H4 (cell line): ENCODE measurements around the gene SRRM5. TPM values are rescaled to one million over a fixed set of nuclear protein-coding genes. Genes with fewer than 3 reads are reported as not detected.
"Not testable (repeated sequence)": the region's sequence is repeated elsewhere in the genome, so short reads cannot be mapped to it uniquely, and the experiment has no call there.

Experiments
- DNase-seq: peaks from one replicate; pipeline ENCODE4 v3.0.0-alpha.2; 2015; ENCODE audit warnings: low spot score
- total RNA-seq: library from RNA; depleted of rRNA; stranded (reverse); fragments of >200 nt; shearing (Covaris generic); gene quantifications from 2 replicates; pipeline ENCODE4 v1.2.3, GENCODE V29; 2014

Gene SRRM5
- total RNA-seq, 1 experiment from 2014 or later, result not detected

- DNase-seq, result no peak
These were observed 4.4 kb downstream of the SRRM5 start for GRCh38 chr19:43616306-43616705.

- DNase-seq, result no peak
These were observed 5.1 kb downstream of the SRRM5 start for GRCh38 chr19:43616954-43617353.

DNA sequence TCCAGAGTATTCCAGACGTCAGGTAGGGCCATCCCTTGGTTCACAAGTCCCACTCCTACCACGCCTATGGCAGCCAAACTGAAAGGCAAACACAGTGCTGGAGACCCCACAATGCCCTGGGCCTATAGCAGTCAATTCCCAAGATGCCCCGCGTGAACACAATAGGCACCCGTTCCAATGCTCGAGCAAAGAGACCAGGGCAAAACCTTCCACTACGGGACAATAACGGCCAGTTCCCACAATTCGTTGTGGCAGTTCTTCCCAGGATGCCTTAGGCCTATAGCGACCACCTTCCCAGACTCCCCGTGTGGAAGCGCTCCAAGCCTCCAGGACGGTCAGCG is 7.0 kb downstream of the SRRM5 start:
- no peak for DNase-seq

- DNase-seq, result peak; percentile 84
These were observed 7.6 kb downstream of the SRRM5 start, which contains the start of gene ZNF428 for GRCh38 chr19:43619262-43620060. TSS of gene ZNF428 (minus strand) at chr19:43619629. CDS start at chr19:43614304, 5,325 bp downstream.

GRCh38 chr19:43620061-43621001 is 8.4 kb downstream of the SRRM5 start:
- no peak for DNase-seq

DNA sequence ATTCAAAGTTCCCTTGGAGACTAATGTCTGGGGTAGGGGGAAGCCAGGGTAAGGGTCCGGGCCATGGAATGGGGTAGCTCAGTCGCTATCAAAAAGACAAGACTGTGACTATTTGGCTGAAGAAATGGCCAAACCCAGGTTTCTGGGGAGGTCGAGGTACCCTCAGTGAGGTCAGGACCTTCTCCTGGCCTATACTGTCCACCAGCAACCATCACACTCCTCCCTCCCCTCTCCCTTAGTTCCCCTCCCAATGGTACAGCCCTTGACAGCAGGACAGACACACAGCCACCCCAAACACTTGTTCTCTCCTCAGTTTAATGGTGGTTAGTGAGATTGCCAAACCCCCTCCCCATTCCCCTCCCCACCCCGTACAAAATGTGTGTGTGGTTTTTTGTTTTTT is 10.2 kb downstream of the SRRM5 start:
- no peak for DNase-seq

- DNase-seq, result no peak
These were observed 11.1 kb downstream of the SRRM5 start for GRCh38 chr19:43622956-43623355.

DNA sequence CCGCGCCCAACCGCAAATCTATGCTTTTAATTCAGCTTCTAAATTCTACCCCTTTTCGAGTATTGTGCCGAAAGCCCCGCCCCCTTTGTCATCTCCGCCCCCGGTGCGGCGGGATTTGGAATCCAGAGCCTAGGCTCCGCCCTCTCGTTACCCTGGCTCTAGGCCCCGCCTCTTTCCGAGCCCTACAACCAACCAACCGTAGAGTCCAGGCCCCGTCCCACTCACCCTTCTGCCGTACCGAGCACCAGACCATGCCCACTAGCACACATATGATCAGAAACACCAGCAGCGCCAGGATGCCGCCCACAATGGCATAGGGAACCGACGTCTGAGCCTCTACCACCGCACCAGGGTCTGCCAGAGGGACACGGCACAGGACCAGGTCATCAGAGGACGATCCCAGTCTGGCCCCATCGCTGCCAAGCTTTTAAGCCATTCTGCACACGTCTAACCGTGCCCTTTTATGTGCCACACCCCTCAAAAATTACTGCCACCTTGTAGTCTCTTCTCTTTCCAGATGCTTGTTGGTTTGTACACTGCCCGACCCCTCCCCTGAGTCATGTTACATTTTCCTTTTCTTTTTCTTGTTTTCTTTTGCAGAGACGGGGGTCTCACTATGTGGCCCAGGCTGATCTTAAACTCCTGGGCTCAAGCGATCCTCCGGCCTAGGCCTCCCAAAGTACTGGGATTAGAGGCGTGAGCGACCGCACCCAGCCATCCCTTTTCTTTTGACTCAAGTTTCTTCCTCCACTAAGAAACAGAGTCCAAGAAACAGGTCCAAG is 12.2 kb downstream of the SRRM5 start:
- DNase-seq, result no peak

GRCh38 chr19:43624933-43625332 is 13.0 kb downstream of the SRRM5 start:
- no peak for DNase-seq

DNA sequence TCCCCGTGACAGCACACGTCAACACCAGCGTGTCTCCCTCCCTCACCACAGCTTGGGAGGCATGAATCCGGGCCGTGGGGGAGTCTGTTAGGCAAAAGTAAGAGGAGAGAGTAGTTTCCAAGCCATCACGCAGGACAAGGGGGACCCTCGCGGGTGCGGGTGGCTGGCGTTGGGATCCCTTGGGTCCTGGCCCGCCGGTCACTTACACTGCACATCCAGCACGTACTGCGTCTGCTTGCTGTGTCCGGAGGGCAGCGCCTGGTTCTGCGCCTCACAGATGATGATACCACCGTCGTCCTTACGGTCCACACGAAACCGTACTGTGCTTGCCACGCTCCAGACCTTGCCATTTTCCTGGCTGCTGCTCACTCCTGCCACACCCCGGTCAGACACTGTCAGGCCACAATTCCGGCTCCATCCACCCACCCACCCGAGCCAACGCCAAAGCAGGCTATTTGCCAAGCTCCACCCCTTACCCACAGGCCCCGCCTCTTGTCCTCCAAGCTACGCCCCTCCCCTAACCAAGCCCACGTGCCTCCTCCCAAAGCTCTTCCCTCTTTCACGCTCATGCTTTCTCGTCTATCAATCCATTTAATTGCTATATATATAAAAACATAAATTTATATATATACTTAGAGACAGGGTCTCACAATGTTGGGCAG is 14.2 kb downstream of the SRRM5 start:
- no peak for DNase-seq

DNA sequence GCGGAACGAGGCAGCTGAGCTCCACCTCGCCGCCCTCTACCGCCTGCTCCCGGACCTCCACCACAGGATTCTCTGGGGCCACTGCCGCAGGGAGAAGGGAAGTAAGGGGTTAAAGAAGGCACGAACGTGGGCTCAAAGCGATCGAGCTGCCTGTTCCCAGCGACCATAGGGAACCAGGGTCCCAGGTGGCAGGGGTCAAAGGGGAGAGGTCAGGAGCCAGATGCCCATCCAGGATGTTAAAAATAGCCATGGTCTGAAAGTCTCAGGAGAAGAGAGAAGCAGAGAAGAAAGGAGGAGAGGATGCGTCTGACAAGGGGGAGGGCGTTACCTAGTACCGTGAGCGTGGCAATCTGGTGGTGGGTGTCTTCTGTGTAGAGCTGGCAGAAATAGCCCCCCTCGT is 14.9 kb downstream of the SRRM5 start:
- DNase-seq, result no peak

DNA sequence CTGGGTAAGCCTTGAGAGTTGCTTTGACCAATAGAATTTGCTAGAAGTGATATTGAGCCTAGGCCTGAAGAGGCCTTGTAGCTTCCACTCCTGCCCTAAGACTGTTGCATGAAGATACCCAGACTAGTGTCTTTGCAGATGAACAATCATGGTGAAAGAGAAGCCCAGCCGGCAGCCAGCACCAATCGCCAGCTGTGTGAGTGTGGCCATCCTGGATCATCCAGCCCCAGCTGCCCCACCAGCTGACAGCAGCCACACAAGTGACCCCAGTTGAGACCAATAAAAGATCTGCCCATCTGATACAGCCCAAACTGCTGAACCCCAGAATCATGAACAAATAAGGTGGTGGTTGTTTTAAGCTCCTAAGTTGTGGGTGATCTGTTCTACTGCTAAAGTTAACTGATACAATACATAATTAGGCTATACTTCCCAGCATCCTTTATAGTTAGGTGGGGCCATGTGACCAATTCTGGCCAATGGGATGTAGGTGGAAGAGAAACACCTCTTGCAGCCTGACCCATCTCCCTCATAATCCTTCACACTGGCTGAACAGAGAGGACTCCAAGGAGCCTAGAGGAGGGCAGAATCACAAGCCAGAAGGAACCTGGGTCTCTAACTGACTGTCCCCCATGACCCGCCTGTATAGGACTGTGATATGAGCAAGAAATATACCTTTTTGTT is 16.9 kb downstream of the SRRM5 start:
- no peak for DNase-seq

DNA sequence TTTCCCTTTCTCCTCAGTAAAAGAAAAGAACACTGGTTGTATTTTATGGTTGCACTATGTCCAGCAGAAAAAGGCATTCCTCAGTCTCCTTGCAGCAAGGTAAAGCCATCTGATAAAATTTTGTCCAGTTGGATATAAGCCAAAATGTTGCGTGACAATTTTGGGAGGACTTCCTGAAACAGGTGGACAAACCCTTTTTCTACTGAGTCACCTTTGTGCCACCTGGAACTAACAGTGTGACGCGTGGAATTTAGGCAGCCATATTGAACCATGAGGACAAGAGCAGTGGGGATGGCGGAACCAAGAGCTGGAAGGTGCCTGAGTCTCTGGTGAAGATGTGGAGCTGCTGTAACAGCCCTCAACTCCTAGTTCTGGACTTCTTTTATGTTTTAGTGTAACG is 19.6 kb downstream of the SRRM5 start:
- no peak for DNase-seq

DNA sequence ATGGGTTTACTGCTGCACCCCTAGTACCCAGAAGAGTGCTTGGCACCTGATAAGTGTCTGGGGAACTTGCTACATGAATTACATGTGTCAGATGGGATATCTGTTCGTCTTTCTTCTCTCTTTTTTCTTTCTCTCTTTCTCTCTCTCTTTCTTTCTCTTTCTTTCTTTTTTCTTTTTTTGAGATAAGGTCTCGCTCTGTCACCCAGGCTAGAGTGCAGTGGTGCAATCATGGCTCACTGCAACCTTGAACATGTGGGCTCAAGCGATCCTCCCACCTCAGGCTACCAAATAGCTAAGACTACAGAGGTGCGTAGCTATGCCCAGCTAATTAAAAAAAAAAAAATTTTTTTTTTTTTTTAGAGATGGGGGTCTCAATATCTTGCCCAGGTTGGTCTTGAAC is 21.6 kb downstream of the SRRM5 start:
- DNase-seq, result no peak

DNA sequence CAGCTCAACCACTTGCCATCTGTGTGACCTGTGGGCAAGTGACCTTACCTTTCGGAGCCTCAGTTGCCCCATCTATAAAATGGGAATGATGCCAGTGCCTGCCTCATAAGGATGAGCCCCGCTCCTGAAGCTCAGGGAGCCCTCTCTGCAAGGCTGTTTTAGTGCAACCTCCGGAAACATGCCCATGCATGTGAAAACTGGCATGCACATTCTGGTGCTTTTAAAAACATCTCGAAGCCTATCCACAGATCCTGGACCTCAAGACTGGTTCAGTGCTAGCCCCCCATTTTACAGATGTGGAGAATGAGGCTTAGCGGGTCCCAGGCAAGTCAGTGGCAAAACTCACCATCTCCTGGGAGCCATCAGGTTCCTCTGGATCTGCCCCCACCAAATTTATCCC is 22.2 kb downstream of the SRRM5 start:
- DNase-seq, result no peak

DNA sequence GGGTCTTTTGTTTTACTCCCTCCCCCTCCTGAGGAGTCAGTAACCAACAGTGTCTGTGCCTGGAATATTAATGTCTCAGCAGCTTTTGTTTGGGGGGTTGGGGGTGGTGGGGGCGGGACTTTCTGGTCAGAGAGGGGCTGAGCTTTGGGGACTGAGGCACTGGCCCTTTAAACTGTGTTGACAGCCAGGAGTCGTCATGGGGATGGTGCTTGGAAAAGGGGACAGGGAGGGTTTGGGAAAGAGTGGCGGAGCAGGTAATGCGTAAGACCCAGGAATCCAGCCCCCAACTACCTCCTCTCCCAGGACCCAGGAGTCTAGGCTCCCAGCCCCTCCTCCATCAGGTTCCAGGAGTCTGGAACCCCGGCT is 22.6 kb downstream of the SRRM5 start:
- DNase-seq, result no peak

DNA sequence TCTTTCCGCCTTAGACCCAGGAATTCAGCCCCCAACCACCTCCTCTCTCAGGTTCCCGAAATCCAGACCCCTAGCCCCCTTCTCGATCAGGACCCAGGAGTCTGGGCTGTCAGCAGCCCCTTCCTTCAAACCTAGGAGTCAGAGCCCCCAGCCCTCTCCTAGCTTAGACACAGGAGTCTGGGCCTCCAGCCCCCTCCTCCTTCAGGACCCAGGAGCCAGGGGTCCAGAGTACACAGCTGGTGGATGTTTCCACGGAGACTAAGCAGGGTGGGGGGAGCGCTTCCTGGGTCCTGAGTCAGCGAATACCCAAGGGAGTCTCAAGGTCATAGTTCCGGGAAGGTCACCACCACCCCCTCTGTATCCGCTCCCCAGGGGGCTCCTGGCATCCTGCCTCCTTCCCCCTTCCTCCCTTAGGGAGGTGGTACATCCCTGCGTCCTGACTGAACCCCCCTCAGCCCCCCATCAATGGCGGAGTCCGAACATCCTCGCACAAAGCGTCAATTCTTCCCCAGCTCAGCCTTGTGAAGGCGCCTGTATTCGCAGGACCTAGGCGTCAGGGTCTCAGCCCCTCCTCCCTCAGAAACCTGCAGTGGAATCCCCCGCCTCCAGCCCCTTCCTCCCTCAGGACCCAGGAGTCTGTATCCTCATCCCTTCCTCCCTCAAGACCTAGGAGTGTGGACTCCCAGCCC is 23.1 kb downstream of the SRRM5 start:
- no peak for DNase-seq

DNA sequence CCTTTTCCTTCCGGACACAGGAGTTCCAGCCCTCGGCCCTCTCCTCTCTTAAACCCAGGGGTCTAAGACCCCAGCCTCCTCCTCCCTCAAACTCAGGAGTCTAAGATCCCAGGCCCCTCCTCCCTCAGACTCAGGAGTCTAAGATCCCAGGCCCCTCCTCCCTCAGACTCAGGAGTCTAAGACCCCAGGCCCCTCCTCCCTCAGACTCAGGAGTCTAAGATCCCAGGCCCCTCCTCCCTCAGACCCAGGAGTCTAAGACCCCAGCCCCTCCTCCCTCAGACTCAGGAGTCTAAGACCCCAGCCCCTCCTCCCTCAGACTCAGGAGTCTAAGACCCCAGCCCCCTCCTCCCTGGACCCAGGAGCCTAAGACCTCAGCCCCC is 23.7 kb downstream of the SRRM5 start:
- not testable (repeated sequence) for DNase-seq

GRCh38 chr19:43636121-43636683 is 24.3 kb downstream of the SRRM5 start:
- DNase-seq, result no peak
